ENCODE measurements around the gene KCNK18.
"Not testable (repeated sequence)": the region's sequence is repeated elsewhere in the genome, so short reads cannot be mapped to it uniquely, and the experiment has no call there.

DNA sequence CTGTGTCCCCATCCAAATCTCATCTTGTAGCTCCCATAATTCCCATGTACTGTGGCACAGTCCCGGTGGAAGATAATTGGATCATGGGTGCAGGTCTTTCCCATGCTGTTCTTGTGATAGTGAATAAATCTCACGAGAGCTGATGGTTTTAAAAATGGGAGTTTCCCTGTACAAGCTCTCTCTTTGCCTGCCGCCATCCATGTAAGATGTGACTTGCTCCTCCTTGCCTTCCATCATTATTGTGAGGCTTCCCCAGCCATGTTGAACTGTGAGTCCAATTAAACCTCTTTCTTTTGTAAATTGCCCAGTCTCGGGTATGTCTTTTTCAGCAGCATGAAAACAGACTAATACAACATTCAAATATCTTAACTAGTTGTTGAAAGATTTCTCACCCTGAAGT is 32.8 kb downstream of the KCNK18 start:
- not testable (repeated sequence) for TF ChIP-seq CTCF (IDR thresholded peaks at IDR 0.05; ENCODE audit: insufficient read depth, low read depth, low read length); EZH2 (IDR thresholded peaks at IDR 0.05; ENCODE audit: insufficient read depth, low read length)

Data from astrocyte (in vitro differentiated cells and primary cell).